SU-DHL-6 (cell line): Measurements from ENCODE around the gene IVD.

Experiments used
- CTCF ChIP-seq: fragments of 200-600 bp; sonication (generic); IDR thresholded peaks from one replicate; pipeline ENCODE4 v1.5.1; 2017; ENCODE audit warnings: antibody characterized with exemption, mild to moderate bottlenecking, low read length, moderate library complexity; ENCODE audit not compliant: insufficient read depth, poor library complexity, severe bottlenecking
- EZH2phosphoT487 ChIP-seq: fragments of 200-600 bp; sonication (generic), shearing (Covaris generic); conservative IDR thresholded peaks from 2 replicates; pipeline ENCODE4 v1.6.1; 2018; ENCODE audit warnings: mild to moderate bottlenecking, antibody characterized with exemption, low read length, moderate library complexity, mixed read lengths

- no peak for TF ChIP-seq CTCF
- no peak for TF ChIP-seq EZH2phosphoT487
Measured at GRCh38 chr15:40377606-40378005, 28.0 kb upstream of the IVD start.
